NOMO-1 treated with DMSO at 0.1 percent for 48 hours (cell line): ENCODE measurements around the gene AGAP3.

Experiments used
- DNase-seq: peaks from one replicate; lab custom pipeline; 2025; ENCODE audit not compliant: unreplicated experiment; lab: John Stamatoyannopoulos, UW

Gene AGAP3

DNA sequence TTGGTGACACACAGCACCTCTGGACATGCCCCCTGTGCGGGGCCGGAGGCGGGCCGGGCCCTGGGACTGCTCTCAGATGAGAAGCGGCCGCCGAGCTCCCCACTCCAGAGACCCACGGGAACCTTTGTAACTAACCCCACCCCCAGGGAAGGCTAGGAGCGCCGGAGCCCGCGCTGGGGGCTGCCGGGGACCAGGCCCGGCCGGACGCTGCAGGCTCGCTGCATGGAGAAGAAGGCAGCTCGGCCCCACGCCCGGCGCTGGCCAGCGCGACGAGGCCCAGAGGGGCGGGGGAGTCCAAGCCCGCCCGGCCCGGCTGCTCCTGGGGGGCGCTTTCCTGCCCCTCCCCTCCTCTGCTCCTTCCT, 36.5 kb downstream of the AGAP3 start:
- DNase-seq = no peak

DNA sequence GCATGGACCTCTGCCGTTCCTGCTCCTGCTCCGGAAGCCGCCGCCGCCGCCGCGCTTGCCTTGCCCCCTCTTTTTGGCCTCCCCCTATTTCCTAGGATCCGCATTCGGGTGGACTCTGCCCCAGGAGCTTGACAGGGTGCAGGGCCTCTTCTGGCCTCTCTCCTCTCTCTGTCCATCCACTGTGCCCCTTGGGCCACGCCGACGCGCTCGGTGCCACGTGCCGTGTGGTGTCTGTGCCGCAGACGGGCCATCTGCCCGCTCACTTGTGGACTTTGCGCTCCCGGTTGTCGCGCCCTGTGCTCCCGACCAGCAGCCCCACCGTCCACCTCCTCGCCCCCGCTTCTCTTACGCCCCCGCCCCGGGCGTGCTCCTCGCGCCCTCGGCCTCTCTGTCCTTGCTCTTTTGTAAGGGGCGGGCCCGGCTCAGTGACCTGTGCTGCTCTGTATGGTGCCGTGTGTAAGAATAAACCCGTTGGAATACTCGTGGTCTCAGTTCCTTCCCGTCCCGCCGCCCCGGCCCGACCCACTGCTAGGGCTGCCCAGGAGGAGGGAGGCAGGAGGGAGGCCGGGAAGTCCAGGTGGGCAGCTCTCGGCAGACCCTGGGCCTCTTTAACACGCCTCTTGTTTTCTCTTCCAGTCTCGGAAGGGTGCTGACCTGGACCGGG, 37.0 kb downstream of the AGAP3 start:
- DNase-seq = no peak

DNA sequence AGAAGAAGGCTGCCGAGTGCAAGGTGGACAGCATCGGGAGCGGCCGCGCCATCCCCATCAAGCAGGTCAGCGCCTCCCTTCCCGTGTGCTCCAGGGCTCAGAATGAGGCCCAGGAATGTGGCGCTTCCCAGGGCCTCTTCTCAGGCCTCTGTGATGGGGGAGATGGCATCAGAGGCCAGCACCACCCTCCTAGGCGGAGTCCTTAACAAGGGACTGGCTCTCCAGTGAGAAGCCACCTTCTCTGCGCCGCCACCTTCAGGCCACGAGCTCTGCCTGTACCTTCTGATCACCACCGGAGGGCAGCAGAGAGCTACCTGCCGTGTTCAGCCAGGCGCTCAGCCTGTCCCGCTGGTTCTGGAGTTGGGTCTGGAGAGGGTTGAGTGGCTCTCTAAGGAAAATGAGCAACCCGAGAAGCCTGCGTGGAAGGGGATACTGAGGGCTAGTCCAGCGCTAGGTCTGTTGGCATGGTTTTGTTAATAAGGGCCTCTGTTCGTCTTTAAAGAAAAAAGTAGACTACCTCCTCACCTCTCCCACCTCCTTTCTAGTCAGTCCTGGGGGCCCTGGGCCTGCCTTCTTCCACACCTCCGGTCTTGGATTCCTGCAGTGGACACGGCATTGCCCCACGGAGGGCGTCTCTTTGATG, 37.7 kb downstream of the AGAP3 start:
- DNase-seq = peak; percentile 24

DNA sequence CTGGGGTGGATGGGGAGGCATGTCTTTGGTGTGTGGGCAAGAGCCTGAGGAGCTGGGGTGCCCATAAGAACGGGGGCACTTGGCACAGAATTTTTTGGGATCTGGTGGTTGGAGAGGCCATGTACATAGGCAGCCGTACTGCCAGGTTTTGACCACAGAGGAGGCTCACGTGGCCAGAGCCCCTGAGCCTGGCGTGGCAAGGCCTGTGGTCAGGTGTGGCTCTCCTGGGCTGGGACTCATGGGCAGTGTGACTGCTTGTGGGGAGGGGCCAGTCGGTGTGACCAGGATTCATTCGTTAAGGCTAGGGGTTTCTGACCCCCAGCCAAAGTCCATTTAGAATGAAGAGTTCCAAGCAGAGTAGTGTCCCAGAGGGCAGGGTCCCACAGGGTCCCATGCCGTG, 38.2 kb downstream of the AGAP3 start:
- no peak for DNase-seq

DNA sequence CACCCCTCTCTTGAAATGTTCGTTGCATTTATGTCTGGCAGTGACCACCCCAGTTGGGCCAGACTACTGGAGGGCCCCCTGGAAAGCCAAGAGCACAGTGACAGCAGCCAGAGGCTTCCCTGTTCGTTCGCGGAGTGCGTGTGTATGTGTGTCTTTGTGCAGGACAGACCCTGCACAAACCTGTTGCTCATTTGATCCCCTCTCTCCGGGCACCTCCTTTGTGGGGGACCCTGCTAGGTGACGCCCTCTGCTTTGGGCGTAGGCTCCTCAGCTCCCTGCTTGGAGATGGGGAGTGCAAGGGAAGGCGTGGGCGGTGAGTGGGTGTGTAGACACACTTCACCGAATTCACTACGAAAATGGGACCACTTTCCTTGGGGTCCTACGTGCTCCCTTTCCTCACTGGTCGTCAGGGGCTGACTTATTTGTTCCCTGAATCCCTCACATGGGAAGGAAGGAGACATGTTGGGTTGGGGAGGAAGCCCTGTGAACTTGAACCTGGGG, 38.7 kb downstream of the AGAP3 start:
- DNase-seq = no peak

DNA sequence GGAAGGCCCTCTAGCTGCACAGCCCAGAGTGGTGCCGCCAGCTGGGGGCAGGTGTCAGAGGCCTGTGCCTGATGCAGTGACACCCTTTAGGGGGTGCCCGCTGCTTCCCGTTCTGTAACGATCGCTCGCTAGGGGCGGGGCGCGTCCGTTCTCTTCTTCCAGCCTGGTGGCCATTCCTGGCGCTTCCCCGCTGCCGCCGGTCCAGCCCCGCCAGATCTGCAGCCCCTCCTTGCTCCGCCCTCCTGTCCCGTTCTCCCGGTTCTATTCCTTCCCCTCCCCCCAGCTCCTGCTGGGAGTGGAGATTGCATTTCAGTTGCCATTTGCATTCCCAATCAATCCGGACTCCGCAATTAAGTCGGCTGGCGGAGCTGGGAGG, 39.2 kb downstream of the AGAP3 start:
- DNase-seq = no peak

DNA sequence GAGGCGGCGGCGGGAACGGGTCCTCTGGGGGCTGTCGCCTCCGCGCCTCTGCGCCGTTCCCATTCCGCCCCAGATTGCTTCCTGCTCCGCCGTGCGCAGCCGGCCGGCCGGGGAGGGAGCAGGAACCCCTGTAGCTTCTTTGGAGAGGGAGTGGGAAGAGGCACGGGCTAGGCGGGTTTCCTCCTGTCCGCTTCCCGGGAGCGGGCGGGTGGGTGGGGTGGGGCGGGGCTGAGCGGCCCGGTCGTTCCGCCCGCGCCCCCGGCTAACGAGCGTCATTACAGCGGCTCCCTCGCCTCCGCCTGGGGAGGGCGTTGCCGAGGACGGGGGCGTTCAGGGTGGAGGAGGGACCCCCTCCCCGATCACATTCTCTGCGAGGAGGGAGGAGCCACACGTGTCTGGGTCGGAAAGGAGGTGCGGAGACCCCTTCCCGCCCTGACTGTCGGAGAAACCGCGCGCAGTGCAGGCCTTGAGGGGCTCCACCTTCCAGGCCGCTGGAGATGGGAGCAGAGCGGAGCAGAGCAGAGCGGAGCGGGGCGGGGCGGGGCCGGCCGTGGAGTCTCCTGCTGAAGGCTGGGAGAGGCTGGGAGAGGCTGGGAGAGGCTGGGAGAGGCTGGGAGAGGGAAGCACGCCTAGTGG, 39.7 kb downstream of the AGAP3 start:
- no peak for DNase-seq

DNA sequence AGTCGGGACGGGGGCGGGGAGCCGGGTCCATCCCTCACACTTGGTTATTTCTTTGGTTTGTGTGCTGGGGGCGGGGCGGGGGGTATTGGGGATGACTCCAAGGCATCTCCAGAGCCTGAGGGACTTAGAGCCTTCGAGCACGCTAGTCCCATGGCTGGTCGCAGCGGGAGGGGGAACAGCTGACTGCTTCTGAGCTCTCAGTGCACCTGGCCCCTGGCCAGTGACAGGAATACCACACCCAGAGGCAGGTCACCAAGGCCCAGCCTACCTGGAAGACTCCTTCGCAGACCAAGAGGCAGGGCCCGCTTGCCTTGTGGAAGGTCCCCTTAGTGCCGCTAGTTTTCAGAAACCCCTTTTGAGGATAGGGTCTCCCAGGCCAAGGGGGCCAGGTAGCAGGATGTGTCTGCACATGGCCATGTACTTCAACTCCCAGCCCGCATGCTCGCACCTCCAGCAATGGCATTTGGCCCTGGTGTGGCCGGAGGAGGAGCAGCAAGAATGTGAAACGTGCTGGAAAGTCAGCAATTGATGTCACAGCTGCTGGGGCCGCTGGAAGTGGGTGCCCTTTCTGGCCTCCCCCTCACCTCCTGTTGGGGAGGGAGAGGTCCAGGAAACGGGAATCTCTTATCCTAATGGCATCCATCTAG, 40.3 kb downstream of the AGAP3 start:
- no peak for DNase-seq

DNA sequence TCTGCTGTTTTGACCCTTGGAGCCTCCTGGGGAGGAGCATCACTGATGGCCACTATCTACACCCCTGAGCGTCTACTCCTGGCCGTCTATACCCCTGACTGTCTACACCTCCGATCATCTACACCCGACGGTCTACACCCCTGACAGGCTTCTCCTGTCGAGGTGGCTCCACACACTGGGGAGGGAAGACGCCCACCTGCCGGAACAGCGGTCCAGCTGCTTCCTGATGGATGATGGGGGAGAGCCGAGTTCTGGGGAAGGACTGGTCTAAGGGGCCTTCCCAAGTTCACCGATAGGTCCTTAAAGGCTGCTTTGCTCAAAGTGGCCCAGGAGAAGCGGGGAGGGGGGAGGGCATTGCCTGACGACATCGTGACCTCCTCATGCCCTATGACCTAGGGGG, 41.9 kb downstream of the AGAP3 start:
- no peak for DNase-seq

DNA sequence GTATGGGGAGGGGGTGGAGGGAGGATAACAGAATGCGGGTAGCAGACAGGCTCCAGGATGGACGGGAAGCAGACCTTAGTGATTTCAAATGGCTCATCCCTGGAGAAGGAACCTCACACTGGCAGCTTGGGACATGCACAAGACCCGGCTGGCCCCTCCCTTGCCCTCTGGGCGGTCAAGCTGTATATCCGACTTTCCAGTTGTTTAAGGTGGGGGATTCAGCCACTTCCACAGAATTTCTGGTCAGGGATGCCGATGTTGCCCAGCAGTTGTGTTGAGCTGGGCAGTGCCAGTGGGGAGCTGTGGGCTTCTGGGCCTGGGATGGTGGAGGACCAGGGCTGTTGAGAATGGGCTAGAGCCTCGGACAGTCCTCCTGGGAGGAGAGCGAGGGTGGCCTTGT, 42.4 kb downstream of the AGAP3 start:
- DNase-seq = no peak

DNA sequence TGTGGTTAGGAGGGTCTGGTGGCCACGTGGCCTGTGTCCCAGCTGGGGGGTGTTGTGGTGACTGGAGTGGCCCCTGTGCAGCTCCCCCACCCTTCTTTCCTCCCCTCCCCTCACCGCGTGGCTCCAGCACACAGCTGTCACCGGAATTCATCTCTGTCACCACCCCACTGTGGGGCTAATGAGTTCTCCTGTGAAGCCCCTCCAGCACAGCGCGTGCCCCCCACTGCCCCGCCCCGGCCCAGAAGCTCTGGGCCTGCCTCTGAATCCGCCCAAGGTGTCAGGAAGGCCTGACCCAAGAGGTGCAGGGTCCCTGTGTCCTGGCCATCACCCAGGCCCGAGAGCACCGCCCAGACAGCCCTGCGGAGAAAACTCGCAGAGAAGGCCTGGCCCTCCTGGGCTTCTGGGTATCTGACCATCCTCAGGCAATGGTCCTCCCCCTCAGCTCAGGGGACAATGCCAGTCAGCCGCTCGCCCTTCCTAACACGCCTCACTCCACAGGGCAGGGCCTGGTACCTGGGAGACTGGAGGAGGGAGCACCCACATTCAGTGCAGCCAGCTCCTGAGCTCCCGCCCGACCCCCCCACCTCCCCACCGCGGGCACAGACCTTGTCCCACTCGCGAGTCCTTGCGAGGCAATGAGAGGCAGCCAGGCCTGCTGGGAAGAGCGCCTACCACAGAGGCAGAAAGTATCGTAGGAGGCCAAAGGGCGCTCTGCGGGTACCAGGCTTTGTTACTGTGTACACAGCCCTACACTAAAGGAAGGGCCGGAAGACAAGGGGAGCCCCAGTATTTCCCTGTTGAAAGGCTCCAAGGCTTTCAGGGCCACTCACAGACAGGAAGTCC, 43.1 kb downstream of the AGAP3 start:
- DNase-seq = no peak

DNA sequence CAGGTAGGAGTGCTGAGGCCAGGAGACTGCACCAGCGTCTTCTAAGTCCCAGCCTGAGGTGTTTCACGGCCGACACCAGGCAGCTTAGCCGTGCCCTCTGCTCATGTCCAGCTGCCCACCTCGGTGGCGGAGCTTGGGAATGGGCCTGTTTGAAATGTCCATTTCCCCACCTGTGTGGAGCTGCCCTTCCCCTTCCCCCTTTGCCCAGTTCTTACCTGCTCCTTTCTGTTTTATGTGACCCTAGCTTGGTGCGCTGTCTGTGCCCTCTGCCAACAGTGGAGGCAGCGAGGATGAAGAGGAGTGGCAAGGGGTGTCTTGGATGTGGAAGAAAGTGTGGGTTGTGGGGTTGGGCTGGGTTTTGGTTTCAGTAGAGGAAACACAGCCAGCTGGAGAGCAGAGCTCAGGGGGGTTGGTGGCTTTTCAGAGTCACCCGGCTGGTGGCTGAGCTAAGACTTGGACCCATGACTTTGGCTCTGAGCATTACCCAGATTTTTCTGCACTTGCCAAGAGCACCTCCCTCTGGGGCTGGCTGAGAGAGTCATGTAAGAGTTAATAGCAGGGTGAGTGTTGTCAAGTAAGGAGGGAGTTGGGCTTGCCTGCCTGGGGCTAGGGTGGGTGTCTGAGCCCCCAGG, 43.8 kb downstream of the AGAP3 start:
- no peak for DNase-seq

DNA sequence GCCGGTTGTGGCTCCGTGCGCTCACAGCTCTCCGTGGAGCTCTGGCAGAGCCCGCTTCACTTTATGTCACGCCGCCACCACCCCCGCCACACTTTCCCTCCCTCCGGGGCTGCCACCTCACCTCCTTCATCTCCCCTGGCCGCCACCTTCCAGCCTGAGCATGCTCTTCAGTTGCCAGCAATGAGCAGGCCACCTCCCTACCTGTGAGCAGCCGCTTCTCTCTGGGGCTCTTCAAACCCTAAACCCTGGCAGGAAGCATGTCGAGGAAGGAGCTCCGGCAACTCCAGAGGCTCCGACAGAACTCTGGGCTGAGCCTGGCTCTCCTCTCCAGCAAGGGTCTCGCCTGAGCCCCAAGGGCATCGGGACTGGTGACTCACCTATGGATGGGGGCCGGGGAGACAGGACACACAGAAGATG, 44.5 kb downstream of the AGAP3 start:
- no peak for DNase-seq

DNA sequence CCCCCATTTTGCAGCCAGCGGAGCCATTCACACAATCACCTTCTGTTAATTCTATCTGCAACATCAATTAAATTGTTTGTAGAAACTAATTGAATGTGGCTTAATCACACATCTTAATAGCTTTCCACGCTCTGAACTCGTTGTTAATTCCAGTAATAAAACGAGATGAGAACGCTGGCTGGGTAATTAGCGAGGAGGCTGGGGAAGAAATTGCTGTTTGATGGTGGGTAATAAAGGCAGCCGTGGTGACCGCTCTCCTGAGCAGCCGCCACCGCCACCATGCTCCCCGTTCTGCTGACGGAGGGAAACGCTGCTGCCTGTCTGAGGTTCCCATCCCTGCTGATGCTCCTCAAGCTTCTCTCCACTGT, 44.9 kb downstream of the AGAP3 start:
- DNase-seq = no peak

DNA sequence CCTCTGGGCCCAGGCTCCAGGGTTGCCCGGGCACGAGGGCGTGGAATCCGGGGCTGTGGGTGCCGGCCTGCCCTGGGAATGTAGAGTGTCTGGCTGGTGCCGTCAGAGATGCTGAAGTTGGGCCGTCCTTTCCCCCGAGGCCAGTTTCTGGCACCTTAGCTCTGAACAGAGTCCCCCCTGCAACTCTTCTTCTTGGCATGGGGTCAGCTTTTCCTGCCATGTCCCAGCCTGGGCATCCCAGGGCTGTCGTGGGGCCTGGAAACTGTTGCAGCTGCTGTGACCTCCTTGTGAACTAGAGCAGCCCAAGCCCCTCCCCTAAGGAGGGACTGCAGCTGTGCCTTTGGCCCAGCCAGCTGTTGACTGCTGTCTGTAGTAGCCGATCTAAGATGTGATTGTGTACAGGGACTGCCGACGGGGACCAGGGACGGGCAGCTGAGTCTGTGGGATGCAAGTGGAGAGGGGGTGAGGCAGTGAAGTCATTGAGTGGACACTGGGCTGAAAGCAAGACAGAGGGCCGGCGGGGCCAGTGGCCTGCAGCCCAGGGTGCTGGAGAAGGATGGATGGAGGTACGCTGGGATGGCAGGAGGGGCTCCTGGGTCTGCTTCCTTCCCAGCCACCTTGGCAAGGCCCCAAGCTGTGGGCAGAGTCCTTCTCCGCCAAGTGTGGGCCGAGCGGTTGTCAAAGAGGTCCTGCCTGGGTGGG, 45.5 kb downstream of the AGAP3 start:
- DNase-seq = no peak

DNA sequence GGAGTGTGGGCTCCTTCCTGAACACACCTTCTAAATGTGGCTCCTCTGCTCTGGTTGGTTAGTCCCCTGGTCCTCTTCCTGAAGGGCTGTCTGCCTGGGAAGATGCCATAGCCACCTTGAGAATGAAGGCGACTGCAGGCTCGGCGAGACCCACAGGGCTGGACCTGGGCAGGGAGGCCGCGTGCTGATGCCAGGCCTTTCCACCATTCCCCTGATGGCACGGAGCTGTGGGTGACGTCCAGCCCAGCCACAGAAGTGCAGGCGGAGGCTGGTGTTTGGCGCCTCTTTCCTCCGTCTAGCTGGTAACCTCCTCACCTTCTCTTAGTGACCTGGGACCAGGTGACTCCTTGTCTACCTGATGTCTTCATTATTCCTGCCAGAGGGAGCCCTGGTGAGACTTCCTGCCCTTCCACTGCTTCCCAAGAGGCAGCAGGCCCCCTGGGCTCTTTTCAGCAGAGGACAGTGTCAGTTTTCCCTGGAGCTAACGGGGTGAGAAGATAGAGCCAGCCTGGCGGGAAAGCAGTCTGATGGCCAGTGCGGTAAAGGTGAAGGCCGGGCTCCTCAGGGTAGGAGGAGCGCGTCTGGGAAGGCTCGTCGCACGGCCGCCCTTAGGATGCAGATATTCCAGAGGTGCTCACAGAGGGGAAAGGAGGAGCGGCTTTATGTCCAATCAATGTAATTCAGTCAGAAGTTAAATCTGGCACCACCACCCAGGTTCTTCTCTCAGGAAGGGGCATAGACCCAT, 46.4 kb downstream of the AGAP3 start:
- DNase-seq = no peak

DNA sequence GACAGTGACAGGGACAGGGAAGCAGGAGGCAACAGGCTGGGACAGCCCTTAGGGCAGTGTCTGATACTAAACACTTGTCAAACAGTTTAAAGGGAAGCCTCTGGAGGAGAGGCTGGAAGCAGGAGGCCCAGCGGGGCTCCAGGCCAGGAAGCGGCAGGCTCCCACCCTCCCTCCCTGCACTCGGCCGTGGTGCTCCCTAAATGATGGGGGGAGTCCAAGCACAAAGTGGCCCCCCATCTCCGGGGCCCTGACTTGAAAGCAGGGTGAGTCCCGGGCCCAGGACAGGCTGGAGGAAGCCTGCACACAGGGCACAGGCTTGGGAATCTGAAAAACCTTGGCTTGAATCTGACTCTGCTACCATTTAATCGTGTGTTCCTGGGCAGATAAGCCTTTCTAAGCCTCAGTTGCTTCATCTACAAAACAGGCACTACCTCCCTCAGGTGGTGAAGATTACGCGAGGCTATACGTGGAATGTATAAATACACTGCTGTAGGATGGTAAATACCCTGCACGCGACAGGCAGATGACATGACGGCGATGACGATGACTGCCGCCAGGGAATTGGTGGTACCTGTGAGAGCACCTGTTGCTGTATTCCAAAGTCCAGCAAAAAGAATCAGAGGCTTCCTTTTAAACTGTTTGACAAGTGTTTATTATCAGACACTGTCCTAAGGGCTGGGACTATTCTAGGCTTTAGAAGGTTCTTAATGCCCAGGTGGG, 47.2 kb downstream of the AGAP3 start:
- no peak for DNase-seq

DNA sequence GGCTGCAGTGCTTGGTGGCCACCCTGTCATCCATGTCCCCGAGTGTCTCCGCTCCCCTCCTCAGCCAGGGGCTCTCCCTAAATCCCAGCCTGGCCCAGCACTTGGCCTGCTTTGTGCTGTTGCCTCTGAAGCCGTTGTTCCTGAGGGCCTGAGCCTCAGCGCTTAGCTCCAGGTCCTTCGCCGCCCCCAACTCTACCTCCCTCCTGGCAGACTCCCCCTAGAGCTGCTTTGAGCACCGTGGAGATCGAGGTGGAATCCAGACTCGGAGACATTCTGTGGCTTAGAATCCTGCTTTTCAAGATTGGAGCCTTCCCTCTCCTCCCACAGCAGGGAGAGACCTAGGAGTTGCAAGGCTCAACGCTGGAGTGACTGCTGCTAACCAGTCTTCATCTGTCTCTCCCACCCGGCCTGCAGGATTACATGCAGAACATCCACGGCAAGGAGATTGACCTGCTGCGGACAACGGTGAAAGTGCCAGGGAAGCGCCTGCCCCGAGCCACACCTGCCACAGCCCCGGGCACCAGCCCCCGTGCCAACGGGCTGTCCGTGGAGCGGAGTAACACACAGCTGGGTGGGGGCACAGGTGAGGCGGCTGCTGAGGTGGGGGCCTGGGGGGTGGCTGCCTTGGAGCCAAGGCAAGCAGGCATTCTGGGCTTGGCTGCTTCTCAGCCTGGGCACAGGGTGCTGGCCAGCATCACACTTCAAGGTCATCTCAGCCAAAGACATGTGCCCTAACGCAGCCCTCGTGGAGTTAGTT, 47.9 kb downstream of the AGAP3 start:
- no peak for DNase-seq
